Heart left ventricle (tissue), 16 donors: ENCODE measurements around the gene GALNT18. TPM values are rescaled to one million over a fixed set of nuclear protein-coding genes. Genes with fewer than 3 reads are reported as not detected.

Source experiments
- ATAC-seq, 4 donors: fragments of 200-7000 bp; cut with Tn5 transposase; one replicate each; pipeline ENCODE4 v1.9.1; 2020 to 2022; ENCODE audit warnings: moderate library complexity in 4 of 4, mild to moderate bottlenecking in 3 of 4, moderate number of reproducible peaks in 1 of 4
- DNase-seq, 5 donors: peaks; one replicate each; pipeline ENCODE4 v3.0.0-alpha.2; 2020
- H3K27ac ChIP-seq, 12 donors: fragments of 200-600 bp; sonication (generic) in 4 of 12; one replicate each; pipeline versions ENCODE4 v1.5.0 to v1.8.0; 2016 to 2022; ENCODE audit warnings: mild to moderate bottlenecking in 2 of 12
- H3K27me3 ChIP-seq, 9 donors: fragments of 200-600 bp; sonication (generic) in 2 of 9; one replicate each; pipeline versions ENCODE4 v1.5.1 to v1.8.0; 2016 to 2022; ENCODE audit warnings: mild to moderate bottlenecking in 3 of 9
- H3K36me3 ChIP-seq, 9 donors: fragments of 200-600 bp; sonication (generic) in 2 of 9; one replicate each; pipeline versions ENCODE4 v1.5.0 to v1.8.0; 2018 to 2022; ENCODE audit warnings: mild to moderate bottlenecking in 2 of 9
- H3K4me1 ChIP-seq, 12 donors: fragments of 200-600 bp; sonication (generic) in 4 of 12; one replicate each; pipeline versions ENCODE4 v1.5.0 to v1.8.0; 2016 to 2022; ENCODE audit warnings: mild to moderate bottlenecking in 3 of 12
- H3K4me3 ChIP-seq, 12 donors: fragments of 200-600 bp; sonication (generic) in 4 of 12; one replicate each; pipeline versions ENCODE4 v1.5.0 to v1.8.0; 2017 to 2022; ENCODE audit warnings: mild to moderate bottlenecking in 9 of 12, moderate library complexity in 4 of 12
- H3K9me3 ChIP-seq, 12 donors: fragments of 200-600 bp; sonication (generic) in 4 of 12; one replicate each; pipeline versions ENCODE4 v1.5.0 to v1.8.0; 2016 to 2022; ENCODE audit warnings: mild to moderate bottlenecking in 1 of 12
- POLR2A ChIP-seq, 2 donors: fragments of 450-650 bp; IDR thresholded peaks; one replicate each; pipeline ENCODE4 v1.6.1; 2017; ENCODE audit warnings: antibody characterized with exemption in 2 of 2, mild to moderate bottlenecking in 2 of 2, moderate library complexity in 2 of 2
- WGBS, 4 donors: extraction: QIAGEN DNeasy Blood & Tissue Kit in 2 of 4; methylation state at CpG; one replicate each; pipeline versions ENCODE4 v1.1.5 to v1.1.7; 2013 to 2018; 5-methylcytosine and 5-hydroxymethylcytosine counted together
- intact Hi-C, 10 donors: fragments of 100-400 bp; cut with DNase I; formaldehyde crosslinking; loops; one replicate each; pipeline versions ENCODE4 v1.11.1 to v1.14.2; 2022
- polyA plus RNA-seq, 2 donors: library from polyadenylated mRNA; stranded (reverse); fragments of 200-250 nt; gene quantifications; one replicate each; pipeline ENCODE4 v1.2.3, GENCODE V29; 2013
- total RNA-seq, 9 donors: library from RNA; depleted of rRNA in 2 of 9; stranded (reverse); fragments of >200 nt in 2 of 9; fragmentation: NEBNext Ultra II Directional in 3 of 9; extraction: Animal tissue kit (Norgen Biotek cat#: 25700) in 3 of 9; gene quantifications; one replicate each; pipeline versions ENCODE4 v1.1.0 to v1.2.4, GENCODE V29; 2016 to 2023
- TF ChIP-seq, protein P1 (sequence below), 12 donors: fragments of 200-600 bp; sonication (generic) in 4 of 12; IDR thresholded peaks; one replicate each; pipeline versions ENCODE4 v1.5.0 to v1.8.0; 2018 to 2022; ENCODE audit warnings: antibody characterized with exemption in 12 of 12, mild to moderate bottlenecking in 5 of 12
- donor health status: ischemic (EF 13 %, LVEDD 7.1; RV severe dilation, severe dysfunction).
- donor health status: healthy with polysubstance abuse.
- donor health status: DM: no; HTN: yes; CAD: no.
- donor health status: DM: no; HTN: no; CAD: no.
- donor health status: ischemic (EF 25% LVEDD 6.9; RV normal size, moderate dysfunction).
- donor health status: ischemic (EF 25% LVEDD 5.7; RV mildly dilated, moderate dysfunction).
- donor health status: healthy.
- donor health status: DM: yes; HTN: yes; CAD: no.
- donor health status: ischemic (EF 35%, LVEDD 5.7; RV mildly dilated, moderate dysfunction).
- donor health status: nonischemic (EF 11% LVEDD 7.7; RV severe dilation, severe dysfunction).
- donor health status: DM: yes; HTN: yes; CAD: no.
- donor health status: PGD.
- donor health status: ischemic (EF 29% LVEDD 5.4; RV normal size, mild dysfunction).
- donor health status: nonischemic (EF 23%, LVEDD 6.1; RV moderate dilation, normal function).

Gene GALNT18
- total and polyA plus RNA-seq, 11 donors: 9.0 to 31.8 (median 17.3) TPM

DNA sequence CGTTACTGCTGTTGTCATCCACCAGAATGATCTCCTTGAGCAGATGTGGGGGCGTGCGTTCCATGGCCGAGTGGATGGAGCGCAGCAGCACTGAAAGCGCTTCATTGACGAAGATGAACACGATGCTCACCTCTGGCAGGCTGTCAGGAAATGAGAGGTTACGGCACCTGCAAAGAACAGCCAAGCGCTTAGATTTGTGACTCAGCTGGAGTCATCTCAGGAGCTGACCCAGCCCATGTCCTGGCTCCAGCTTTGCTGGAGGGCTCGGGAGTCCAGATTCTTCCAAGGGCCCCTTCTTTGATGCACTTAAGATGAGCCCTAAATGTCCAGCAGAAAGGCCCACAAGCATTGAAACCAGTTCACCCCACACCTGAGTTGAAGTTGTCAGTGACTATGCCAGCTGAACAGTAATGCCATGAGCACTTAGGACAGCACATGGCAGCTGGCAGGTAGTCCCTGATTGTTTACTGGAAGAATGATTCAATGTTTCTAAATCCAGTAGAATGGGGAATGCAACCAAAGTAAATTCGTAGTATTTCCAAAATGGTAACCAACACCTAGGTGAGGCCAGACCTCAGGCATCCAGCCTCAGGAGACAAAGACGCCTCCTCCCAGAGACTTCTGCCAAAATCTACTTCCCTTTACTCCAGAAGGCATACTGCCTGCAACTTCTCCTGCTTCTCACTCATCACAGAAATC is 189.0 kb downstream of the GALNT18 start:
- Histone ChIP-seq H3K27me3 (no peaks in the 10 kb centered on the region), H3K4me3 (no peak overlapping the region), H3K27ac (no peak overlapping the region), H3K9me3 (no peaks in the 10 kb centered on the region), H3K36me3 (peaks cover 0 to 24% (median 2%) of the 10 kb centered on the region in 9 donors), H3K4me1 (peaks cover 4 to 33% (median 18%) of the 10 kb centered on the region in 12 donors)
- intact Hi-C loops: no loop called here
- ATAC-seq (no peak), DNase-seq (no peak)
- WGBS, 4 donors: 95 to 97% (median 96%) methylated on average over 13 of the region's 13 CpGs
- TF ChIP-seq POLR2A (IDR thresholded peaks at IDR 0.05): no peak
- TF ChIP-seq, protein P1, sequence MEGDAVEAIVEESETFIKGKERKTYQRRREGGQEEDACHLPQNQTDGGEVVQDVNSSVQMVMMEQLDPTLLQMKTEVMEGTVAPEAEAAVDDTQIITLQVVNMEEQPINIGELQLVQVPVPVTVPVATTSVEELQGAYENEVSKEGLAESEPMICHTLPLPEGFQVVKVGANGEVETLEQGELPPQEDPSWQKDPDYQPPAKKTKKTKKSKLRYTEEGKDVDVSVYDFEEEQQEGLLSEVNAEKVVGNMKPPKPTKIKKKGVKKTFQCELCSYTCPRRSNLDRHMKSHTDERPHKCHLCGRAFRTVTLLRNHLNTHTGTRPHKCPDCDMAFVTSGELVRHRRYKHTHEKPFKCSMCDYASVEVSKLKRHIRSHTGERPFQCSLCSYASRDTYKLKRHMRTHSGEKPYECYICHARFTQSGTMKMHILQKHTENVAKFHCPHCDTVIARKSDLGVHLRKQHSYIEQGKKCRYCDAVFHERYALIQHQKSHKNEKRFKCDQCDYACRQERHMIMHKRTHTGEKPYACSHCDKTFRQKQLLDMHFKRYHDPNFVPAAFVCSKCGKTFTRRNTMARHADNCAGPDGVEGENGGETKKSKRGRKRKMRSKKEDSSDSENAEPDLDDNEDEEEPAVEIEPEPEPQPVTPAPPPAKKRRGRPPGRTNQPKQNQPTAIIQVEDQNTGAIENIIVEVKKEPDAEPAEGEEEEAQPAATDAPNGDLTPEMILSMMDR (IDR thresholded peaks at IDR 0.05): no peak

GRCh38 chr11:11430431-11430830 is 191.4 kb downstream of the GALNT18 start:
- WGBS, 4 donors: 95 to 99% (median 97%) methylated on average over 4 of the region's 4 CpGs
- intact Hi-C loops: no loop called here
- Histone ChIP-seq H3K4me3 (no peak overlapping the region), H3K9me3 (no peaks in the 10 kb centered on the region), H3K4me1 (peaks cover 9 to 32% (median 22%) of the 10 kb centered on the region in 12 donors), H3K27ac (no peak overlapping the region), H3K36me3 (peaks cover 0 to 24% (median 2%) of the 10 kb centered on the region in 9 donors), H3K27me3 (no peaks in the 10 kb centered on the region)
- no peak for DNase-seq
- TF ChIP-seq, protein P1 (IDR thresholded peaks at IDR 0.05): no peak
- TF ChIP-seq POLR2A (IDR thresholded peaks at IDR 0.05): no peak
- ATAC-seq: no peak

GRCh38 chr11:11428714-11429113 is 193.1 kb downstream of the GALNT18 start:
- peaks cover 9 to 32% (median 22%) of the 10 kb centered on the region in 12 donors for H3K4me1 ChIP-seq
- H3K4me3 ChIP-seq: no peak overlapping the region
- 71 to 83% (median 72%) methylated on average over 4 of the region's 4 CpGs for WGBS, 4 donors
- intact Hi-C loops: loop anchor here in 1 of 10 donors (10.0 kb wide), 1 partner anchor 106 kb away; no protein-coding TSS in a partner anchor
- H3K27me3 ChIP-seq: peaks cover 0 to 5% (median 0%) of the 10 kb centered on the region in 9 donors
- H3K27ac ChIP-seq: peak overlapping the region in 3 of 12 donors; percentile 3 to 67 (median 26)
- DNase-seq: no peak
- H3K9me3 ChIP-seq: no peaks in the 10 kb centered on the region
- peaks cover 0 to 24% (median 2%) of the 10 kb centered on the region in 9 donors for H3K36me3 ChIP-seq
- ATAC-seq: no peak
- TF ChIP-seq POLR2A (IDR thresholded peaks at IDR 0.05): no peak
- TF ChIP-seq, protein P1 (IDR thresholded peaks at IDR 0.05): no peak

GRCh38 chr11:11427542-11427941 is 194.3 kb downstream of the GALNT18 start:
- peaks cover 0 to 23% (median 2%) of the 10 kb centered on the region in 9 donors for H3K36me3 ChIP-seq
- H3K4me3 ChIP-seq: no peak overlapping the region
- ATAC-seq: peak in 2 of 4 donors; percentile 40 to 54
- intact Hi-C loops: loop anchor here in 1 of 10 donors (10.0 kb wide), 1 partner anchor 107 kb away; no protein-coding TSS in a partner anchor
- H3K4me1 ChIP-seq: peaks cover 9 to 35% (median 22%) of the 10 kb centered on the region in 12 donors
- WGBS, 4 donors: 10 to 21% (median 14%) methylated on average over 5 of the region's 5 CpGs
- peak overlapping the region in 10 of 12 donors; percentile 19 to 67 (median 26) for H3K27ac ChIP-seq
- TF ChIP-seq, protein P1 (IDR thresholded peaks at IDR 0.05): no peak
- no peak for TF ChIP-seq POLR2A (IDR thresholded peaks at IDR 0.05)
- no peaks in the 10 kb centered on the region for H3K9me3 ChIP-seq
- no peak for DNase-seq
- H3K27me3 ChIP-seq: peaks cover 0 to 5% (median 0%) of the 10 kb centered on the region in 9 donors
